ENCODE results near the gene TOM1L1.

Gene TOM1L1

GRCh38 chr17:54980375-54980774 lies 79.7 kb downstream of the TOM1L1 start:
- no peak overlapping the region for H3K4me3 ChIP-seq (replicated peaks; ENCODE audit: insufficient read depth, low read length)
- no peak for TF ChIP-seq GABPA (IDR thresholded peaks at IDR 0.05; ENCODE audit: low read depth)
- TF ChIP-seq, protein P1, sequence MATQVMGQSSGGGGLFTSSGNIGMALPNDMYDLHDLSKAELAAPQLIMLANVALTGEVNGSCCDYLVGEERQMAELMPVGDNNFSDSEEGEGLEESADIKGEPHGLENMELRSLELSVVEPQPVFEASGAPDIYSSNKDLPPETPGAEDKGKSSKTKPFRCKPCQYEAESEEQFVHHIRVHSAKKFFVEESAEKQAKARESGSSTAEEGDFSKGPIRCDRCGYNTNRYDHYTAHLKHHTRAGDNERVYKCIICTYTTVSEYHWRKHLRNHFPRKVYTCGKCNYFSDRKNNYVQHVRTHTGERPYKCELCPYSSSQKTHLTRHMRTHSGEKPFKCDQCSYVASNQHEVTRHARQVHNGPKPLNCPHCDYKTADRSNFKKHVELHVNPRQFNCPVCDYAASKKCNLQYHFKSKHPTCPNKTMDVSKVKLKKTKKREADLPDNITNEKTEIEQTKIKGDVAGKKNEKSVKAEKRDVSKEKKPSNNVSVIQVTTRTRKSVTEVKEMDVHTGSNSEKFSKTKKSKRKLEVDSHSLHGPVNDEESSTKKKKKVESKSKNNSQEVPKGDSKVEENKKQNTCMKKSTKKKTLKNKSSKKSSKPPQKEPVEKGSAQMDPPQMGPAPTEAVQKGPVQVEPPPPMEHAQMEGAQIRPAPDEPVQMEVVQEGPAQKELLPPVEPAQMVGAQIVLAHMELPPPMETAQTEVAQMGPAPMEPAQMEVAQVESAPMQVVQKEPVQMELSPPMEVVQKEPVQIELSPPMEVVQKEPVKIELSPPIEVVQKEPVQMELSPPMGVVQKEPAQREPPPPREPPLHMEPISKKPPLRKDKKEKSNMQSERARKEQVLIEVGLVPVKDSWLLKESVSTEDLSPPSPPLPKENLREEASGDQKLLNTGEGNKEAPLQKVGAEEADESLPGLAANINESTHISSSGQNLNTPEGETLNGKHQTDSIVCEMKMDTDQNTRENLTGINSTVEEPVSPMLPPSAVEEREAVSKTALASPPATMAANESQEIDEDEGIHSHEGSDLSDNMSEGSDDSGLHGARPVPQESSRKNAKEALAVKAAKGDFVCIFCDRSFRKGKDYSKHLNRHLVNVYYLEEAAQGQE (IDR thresholded peaks at IDR 0.05; ENCODE audit: insufficient replicate concordance, low read depth) = no peak
- TF ChIP-seq POLR2AphosphoS5 (IDR thresholded peaks at IDR 0.05; ENCODE audit: low read depth) = no peak
- no peak for TF ChIP-seq SPI1 (IDR thresholded peaks at IDR 0.05; ENCODE audit: borderline replicate concordance, low read depth)
- TF ChIP-seq, protein P2, sequence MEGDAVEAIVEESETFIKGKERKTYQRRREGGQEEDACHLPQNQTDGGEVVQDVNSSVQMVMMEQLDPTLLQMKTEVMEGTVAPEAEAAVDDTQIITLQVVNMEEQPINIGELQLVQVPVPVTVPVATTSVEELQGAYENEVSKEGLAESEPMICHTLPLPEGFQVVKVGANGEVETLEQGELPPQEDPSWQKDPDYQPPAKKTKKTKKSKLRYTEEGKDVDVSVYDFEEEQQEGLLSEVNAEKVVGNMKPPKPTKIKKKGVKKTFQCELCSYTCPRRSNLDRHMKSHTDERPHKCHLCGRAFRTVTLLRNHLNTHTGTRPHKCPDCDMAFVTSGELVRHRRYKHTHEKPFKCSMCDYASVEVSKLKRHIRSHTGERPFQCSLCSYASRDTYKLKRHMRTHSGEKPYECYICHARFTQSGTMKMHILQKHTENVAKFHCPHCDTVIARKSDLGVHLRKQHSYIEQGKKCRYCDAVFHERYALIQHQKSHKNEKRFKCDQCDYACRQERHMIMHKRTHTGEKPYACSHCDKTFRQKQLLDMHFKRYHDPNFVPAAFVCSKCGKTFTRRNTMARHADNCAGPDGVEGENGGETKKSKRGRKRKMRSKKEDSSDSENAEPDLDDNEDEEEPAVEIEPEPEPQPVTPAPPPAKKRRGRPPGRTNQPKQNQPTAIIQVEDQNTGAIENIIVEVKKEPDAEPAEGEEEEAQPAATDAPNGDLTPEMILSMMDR (IDR thresholded peaks at IDR 0.05; ENCODE audit: insufficient read depth, low read length) = no peak
- no peak overlapping the region for H3K27ac ChIP-seq (replicated peaks)
- no peak for DNase-seq (ENCODE audit: low read depth in 1 of 2, low spot score in 1 of 2)
- no peaks in the 10 kb centered on the region for H3K27me3 ChIP-seq (ENCODE audit: insufficient read depth, poor library complexity, severe bottlenecking)

DNA sequence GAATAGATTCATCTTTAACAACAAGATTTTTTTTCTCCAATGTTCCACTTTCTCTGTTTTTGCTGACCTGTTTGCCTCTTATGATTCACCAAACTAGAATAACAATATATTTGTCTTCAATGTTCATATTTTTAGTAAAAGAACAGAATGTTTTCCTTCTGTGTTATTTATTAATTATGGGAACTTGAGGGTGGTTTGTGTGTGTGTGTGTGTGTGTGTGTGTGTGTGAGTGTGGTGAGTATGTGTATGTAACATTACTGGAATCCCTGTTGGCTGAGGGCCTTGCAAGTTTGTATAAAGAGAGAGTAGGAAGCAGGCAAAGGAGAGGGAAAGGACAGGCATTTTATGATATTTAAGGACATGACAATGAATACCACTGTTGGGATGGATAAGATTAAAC lies 81.7 kb downstream of the TOM1L1 start:
- no peak overlapping the region for H3K27ac ChIP-seq (replicated peaks)
- H3K27me3 ChIP-seq (ENCODE audit: insufficient read depth, poor library complexity, severe bottlenecking) = no peaks in the 10 kb centered on the region
- H3K4me3 ChIP-seq (replicated peaks; ENCODE audit: insufficient read depth, low read length) = no peak overlapping the region
- TF ChIP-seq GABPA (IDR thresholded peaks at IDR 0.05; ENCODE audit: low read depth) (no peak), POLR2AphosphoS5 (IDR thresholded peaks at IDR 0.05; ENCODE audit: low read depth) (no peak), SPI1 (IDR thresholded peaks at IDR 0.05; ENCODE audit: borderline replicate concordance, low read depth) (no peak)
- TF ChIP-seq, protein P1 (IDR thresholded peaks at IDR 0.05; ENCODE audit: insufficient replicate concordance, low read depth) = no peak
- TF ChIP-seq, protein P2 (IDR thresholded peaks at IDR 0.05; ENCODE audit: insufficient read depth, low read length) = no peak
- no peak for DNase-seq (ENCODE audit: low read depth in 1 of 2, low spot score in 1 of 2)

DNA sequence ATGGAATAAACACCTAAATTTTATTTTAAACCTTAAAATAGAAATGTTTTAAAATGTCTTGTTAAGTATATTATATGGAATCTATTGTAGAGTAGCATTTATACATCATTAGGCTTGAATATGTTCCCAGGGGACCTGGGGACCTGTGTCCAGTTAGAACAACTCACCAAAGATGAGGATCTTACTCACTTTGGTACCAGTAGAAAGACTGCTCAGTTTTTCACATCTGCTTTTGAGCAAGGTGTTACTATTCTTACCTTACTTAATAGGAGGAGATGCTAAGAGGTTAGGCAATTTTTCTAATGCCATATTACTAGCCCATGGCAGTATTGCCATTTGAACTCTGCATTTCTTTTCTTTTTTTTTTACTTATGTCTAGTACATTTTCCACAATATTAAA lies 82.6 kb downstream of the TOM1L1 start:
- Histone ChIP-seq H3K4me3 (replicated peaks; ENCODE audit: insufficient read depth, low read length) (no peak overlapping the region), H3K27me3 (ENCODE audit: insufficient read depth, poor library complexity, severe bottlenecking) (no peaks in the 10 kb centered on the region), H3K27ac (replicated peaks) (no peak overlapping the region)
- DNase-seq (ENCODE audit: low read depth in 1 of 2, low spot score in 1 of 2) = no peak
- TF ChIP-seq POLR2AphosphoS5 (IDR thresholded peaks at IDR 0.05; ENCODE audit: low read depth) = no peak
- TF ChIP-seq SPI1 (IDR thresholded peaks at IDR 0.05; ENCODE audit: borderline replicate concordance, low read depth) = no peak
- no peak for TF ChIP-seq GABPA (IDR thresholded peaks at IDR 0.05; ENCODE audit: low read depth)
- TF ChIP-seq, protein P1 (IDR thresholded peaks at IDR 0.05; ENCODE audit: insufficient replicate concordance, low read depth) = no peak
- TF ChIP-seq, protein P2 (IDR thresholded peaks at IDR 0.05; ENCODE audit: insufficient read depth, low read length) = no peak
